SIG-M5 (cell line): ENCODE measurements around the gene FOXO1.

Experiments used
- DNase-seq: peaks from one replicate; lab custom pipeline; 2025; lab: John Stamatoyannopoulos, UW

FOXO1 gene

GRCh38 chr13:40635315-40635995 is 31.0 kb downstream of the FOXO1 start:
- DNase-seq: no peak

- no peak for DNase-seq
Observed at GRCh38 chr13:40632915-40633314, 33.5 kb downstream of the FOXO1 start.

GRCh38 chr13:40631605-40632004 is 34.8 kb downstream of the FOXO1 start:
- no peak for DNase-seq

- no peak for DNase-seq
Observed at GRCh38 chr13:40629678-40630384, 36.6 kb downstream of the FOXO1 start.

- DNase-seq: no peak
Observed at GRCh38 chr13:40626977-40627376, 39.5 kb downstream of the FOXO1 start.

GRCh38 chr13:40626561-40626960 is 39.9 kb downstream of the FOXO1 start:
- no peak for DNase-seq

GRCh38 chr13:40624986-40625385 is 41.5 kb downstream of the FOXO1 start:
- no peak for DNase-seq

GRCh38 chr13:40624383-40624782 is 42.1 kb downstream of the FOXO1 start:
- DNase-seq: no peak

- no peak for DNase-seq
Observed at GRCh38 chr13:40622761-40623160, 43.7 kb downstream of the FOXO1 start.

- no peak for DNase-seq
Observed at GRCh38 chr13:40622246-40622645, 44.2 kb downstream of the FOXO1 start.

GRCh38 chr13:40619479-40619814 is 47.0 kb downstream of the FOXO1 start:
- no peak for DNase-seq

GRCh38 chr13:40618581-40619478 is 47.6 kb downstream of the FOXO1 start:
- no peak for DNase-seq

- DNase-seq: no peak
Observed at GRCh38 chr13:40617801-40618356, 48.6 kb downstream of the FOXO1 start.

GRCh38 chr13:40615619-40616018 is 50.8 kb downstream of the FOXO1 start:
- DNase-seq: no peak

GRCh38 chr13:40613914-40614313 is 52.5 kb downstream of the FOXO1 start:
- no peak for DNase-seq

- DNase-seq: no peak
Observed at GRCh38 chr13:40613192-40613818, 53.1 kb downstream of the FOXO1 start.

- no peak for DNase-seq
Observed at GRCh38 chr13:40612041-40612440, 54.4 kb downstream of the FOXO1 start.

- no peak for DNase-seq
Observed at GRCh38 chr13:40611635-40612034, 54.8 kb downstream of the FOXO1 start.

GRCh38 chr13:40611004-40611403 is 55.4 kb downstream of the FOXO1 start:
- no peak for DNase-seq

- DNase-seq: no peak
Observed at GRCh38 chr13:40609972-40610726, 56.3 kb downstream of the FOXO1 start.

GRCh38 chr13:40608308-40608707 is 58.1 kb downstream of the FOXO1 start:
- DNase-seq: no peak
